K562 (cell line): ENCODE results near the gene RIPOR2. TPM values are rescaled to one million over a fixed set of nuclear protein-coding genes. Genes with fewer than 3 reads are reported as not detected.

Experiments used
- BRD9 ChIP-seq: fragments of 450-650 bp; IDR thresholded peaks from 2 replicates; pipeline ENCODE4 v1.6.1; 2018; ENCODE audit warnings: low read depth; ENCODE audit not compliant: partially characterized antibody
- CBFA2T2 ChIP-seq: fragments of 450-650 bp; conservative IDR thresholded peaks from 2 replicates; pipeline ENCODE4 v1.6.1; 2017; ENCODE audit warnings: mild to moderate bottlenecking
- DMBX1 ChIP-seq: fragments of 250-450 bp; sonication (Bioruptor Pico); IDR thresholded peaks from 2 replicates; pipeline ENCODE4 v1.8.0; 2022; ENCODE audit warnings: inconsistent platforms, mild to moderate bottlenecking, moderate library complexity, borderline replicate concordance
- ETS2 ChIP-seq: IDR thresholded peaks from 2 replicates; pipeline ENCODE4 v1.6.1; 2016; ENCODE audit warnings: borderline replicate concordance, missing genetic modification characterization, mild to moderate bottlenecking, moderate library complexity, missing compliant biosample characterization; ENCODE audit not compliant: poor library complexity, severe bottlenecking
- FUS ChIP-seq: fragments of 200-400 bp; formaldehyde crosslinking; optimal IDR thresholded peaks from 2 replicates; pipeline ENCODE3; 2017; ENCODE audit warnings: low read depth, low read length
- KDM2B ChIP-seq: fragments of 250-450 bp; sonication (Bioruptor Pico); IDR thresholded peaks from 2 replicates; pipeline ENCODE4 v1.8.0; 2021; ENCODE audit warnings: mild to moderate bottlenecking, moderate library complexity
- MAX ChIP-seq: sonication (generic); formaldehyde crosslinking; IDR thresholded peaks from 2 replicates; pipeline ENCODE4 v1.9.0; 2022; ENCODE audit warnings: mild to moderate bottlenecking, missing genetic modification reagents
- MYBL2 ChIP-seq, 2 experiments: fragments of 450-650 bp in 1 of 2; sonication (generic) in 1 of 2; formaldehyde crosslinking in 1 of 2; IDR thresholded peaks; 2 replicates each; pipeline versions ENCODE4 v1.6.1 to v1.8.1; 2017 to 2022; ENCODE audit warnings: borderline replicate concordance in 1 of 2, inconsistent platforms in 1 of 2, low read depth in 1 of 2, mild to moderate bottlenecking in 1 of 2, missing genetic modification reagents in 1 of 2, moderate library complexity in 1 of 2
- NR2C2 ChIP-seq, 2 experiments: fragments of 200-800 bp in 1 of 2; sonication (Bioruptor generic) in 1 of 2; sonication (generic) in 1 of 2; formaldehyde crosslinking in 1 of 2; IDR thresholded peaks; 2 replicates each; pipeline versions ENCODE4 v1.6.1 to v1.8.0; 2016 to 2022; ENCODE audit warnings: mild to moderate bottlenecking in 1 of 2, missing compliant biosample characterization in 1 of 2, missing genetic modification characterization in 1 of 2, missing genetic modification reagents in 1 of 2
- RAD51 ChIP-seq: fragments of 450-650 bp; IDR thresholded peaks from 2 replicates; pipeline ENCODE4 v1.7.1; 2016; ENCODE audit warnings: low read depth, mild to moderate bottlenecking, borderline replicate concordance
- RNF2 ChIP-seq: sonication (generic); IDR thresholded peaks from 2 replicates; pipeline ENCODE4 v1.6.1; 2016
- SLC30A9 ChIP-seq: fragments of 250-450 bp; sonication (Bioruptor Pico); IDR thresholded peaks from 2 replicates; pipeline ENCODE4 v1.8.0; 2022; ENCODE audit warnings: mild to moderate bottlenecking, moderate library complexity
- SMAD4 ChIP-seq: fragments of 250-450 bp; sonication (Bioruptor Pico); conservative IDR thresholded peaks from 2 replicates; pipeline ENCODE4 v1.8.0; 2021; ENCODE audit warnings: inconsistent platforms, mild to moderate bottlenecking, moderate library complexity
- SRSF7 ChIP-seq: fragments of 200-400 bp; formaldehyde crosslinking; optimal IDR thresholded peaks from 2 replicates; pipeline ENCODE3; 2017; ENCODE audit warnings: mild to moderate bottlenecking, low read depth, low read length
- ZC3H4 ChIP-seq: sonication (generic); formaldehyde crosslinking; IDR thresholded peaks from 2 replicates; pipeline ENCODE4 v1.9.0; 2021; ENCODE audit warnings: missing genetic modification reagents, borderline replicate concordance
- ZMIZ1 ChIP-seq, 2 experiments: fragments of 150-350 bp in 1 of 2; IDR thresholded peaks; 2 replicates each; pipeline ENCODE4 v1.6.1; 2012 to 2016; ENCODE audit warnings: low read depth in 2 of 2, low read length in 2 of 2, mild to moderate bottlenecking in 1 of 2, moderate library complexity in 1 of 2
- ZNF121 ChIP-seq: sonication (generic); formaldehyde crosslinking; conservative IDR thresholded peaks from 2 replicates; pipeline ENCODE4 v1.8.0; 2022; ENCODE audit warnings: missing genetic modification reagents
- ZNF398 ChIP-seq: fragments of 250-450 bp; sonication (Bioruptor Pico); IDR thresholded peaks from 2 replicates; pipeline ENCODE4 v1.8.0; 2021; ENCODE audit warnings: moderate library complexity, mild to moderate bottlenecking, inconsistent platforms
- ZNF445 ChIP-seq: fragments of 250-450 bp; sonication (Bioruptor Pico); IDR thresholded peaks from 2 replicates; pipeline ENCODE4 v1.4.0; 2020; ENCODE audit warnings: low read depth, mild to moderate bottlenecking, moderate library complexity
- ZNF583 ChIP-seq: fragments of 250-450 bp; sonication (Bioruptor Pico); IDR thresholded peaks from 2 replicates; pipeline ENCODE4 v1.4.0; 2020
- polyA plus RNA-seq, 8 experiments: library from polyadenylated mRNA; depleted of rRNA in 4 of 8; stranded (reverse) in 5 of 8; unstranded in 3 of 8; fragments of >200 nt; fragmentation: Nextera tagmentation in 2 of 8; fragmentation: Illumina TruSeq in 1 of 8; extraction: Ambion mirVana in 2 of 8; extraction: Trizol in 1 of 8; gene quantifications; 2 replicates each; pipeline versions ENCODE4 v1.2.1 to v1.2.3, GENCODE V29; 2011 to 2014; ENCODE audit warnings: inconsistent platforms in 1 of 8, missing spikeins in 1 of 8
- total RNA-seq, 7 experiments: library from RNA; depleted of rRNA in 6 of 7; stranded (reverse); fragments of >200 nt in 6 of 7; fragmentation: Illumina TruSeq in 2 of 7; extraction: Trizol in 2 of 7; gene quantifications; 2 replicates each; pipeline versions ENCODE4 v1.2.1 to v1.2.3, GENCODE V29; 2011 to 2021; ENCODE audit warnings: low replicate concordance in 1 of 7

Gene RIPOR2
- total and polyA plus RNA-seq, 9 of the 15 experiments (the other 6 are each of a cell fraction or from before 2014, with no cell fraction given), result 0.04 to 1.0 (median 0.47) TPM; not detected in 2

- TF ChIP-seq ZMIZ1 (IDR thresholded peaks at IDR 0.05; ENCODE audit: low read depth in 2 of 2, low read length in 2 of 2) (no peak), MAX (peak; percentile 92), RAD51 (peak; percentile 98), ZNF398 (no peak), NR2C2 (CRISPR knock-in tag; IDR thresholded peaks at IDR 0.05) (peak; percentile 91), NR2C2 (tag; IDR thresholded peaks at IDR 0.05) (peak; percentile 99), ZC3H4 (CRISPR knock-in tag) (no peak), SMAD4 (CRISPR knock-in tag) (no peak; the same call in 1 of the 2 replicates), KDM2B (CRISPR knock-in tag) (peak; percentile 64; the same call in 1 of the 2 replicates), ZNF445 (CRISPR knock-in tag) (0 out of 2 replicates have a peak, but pooled peaks have one; percentile 16), SLC30A9 (no peak), FUS (no peak), SRSF7 (no peak), MYBL2 (IDR thresholded peaks at IDR 0.05; ENCODE audit: low read depth) (peak; percentile 87), MYBL2 (CRISPR knock-in tag; IDR thresholded peaks at IDR 0.05; ENCODE audit: borderline replicate concordance) (no peak), CBFA2T2 (peak; percentile 86), ZNF121 (no peak), ETS2 (tag) (no peak), RNF2 (peak; percentile 67), BRD9 (peak; percentile 98), DMBX1 (no peak; the same call in 1 of the 2 replicates), ZNF583 (CRISPR knock-in tag) (peak; percentile 65; the same call in 1 of the 2 replicates)
Measured at GRCh38 chr6:24774696-24775519, 160.9 kb downstream of the RIPOR2 start, which contains the start of gene GMNN (continued).
